Neural crest cell (in vitro differentiated cells): ENCODE measurements around the gene ATRAID. TPM values are rescaled to one million over a fixed set of nuclear protein-coding genes. Genes with fewer than 3 reads are reported as not detected.
"Not testable (repeated sequence)": the region's sequence is repeated elsewhere in the genome, so short reads cannot be mapped to it uniquely, and the experiment has no call there.

Experiments used
- DNase-seq: peaks from one replicate; pipeline ENCODE4 v3.0.0; 2021; ENCODE audit warnings: low read depth, mixed read lengths, low spot score
- H3K27ac Mint-ChIP-seq: one replicate; pipeline ENCODE4 v1.8.0; 2021; ENCODE audit warnings: mild to moderate bottlenecking, mixed read lengths; ENCODE audit not compliant: unreplicated experiment
- H3K27me3 Mint-ChIP-seq: 2 replicates; pipeline ENCODE4 v1.8.0; 2021; ENCODE audit warnings: low read depth, mild to moderate bottlenecking, mixed read lengths
- H3K36me3 Mint-ChIP-seq: 2 replicates; pipeline ENCODE4 v1.8.0; 2021; ENCODE audit warnings: low read depth, mild to moderate bottlenecking, mixed read lengths
- H3K4me1 Mint-ChIP-seq: 2 replicates; pipeline ENCODE4 v1.8.0; 2021; ENCODE audit warnings: mixed read lengths
- H3K4me3 Mint-ChIP-seq: one replicate; pipeline ENCODE4 v1.8.0; 2021; ENCODE audit warnings: mild to moderate bottlenecking, mixed read lengths
- H3K9me3 Mint-ChIP-seq: 2 replicates; pipeline ENCODE4 v1.8.0; 2021; ENCODE audit warnings: mixed read lengths
- CTCF ChIP-seq: fragments of 200-600 bp; sonication (generic); conservative IDR thresholded peaks from 2 replicates; pipeline ENCODE4 v1.5.0; 2021; ENCODE audit warnings: antibody characterized with exemption, mild to moderate bottlenecking
- total RNA-seq: library from RNA; stranded (reverse); gene quantifications from 2 replicates; pipeline ENCODE4 v1.2.1, GENCODE V29; 2021

The ATRAID gene
- total RNA-seq, 1 donor from 2014 or later, result 86.3 TPM

GRCh38 chr2:27189989-27190388 is 21.9 kb upstream of the ATRAID start:
- Mint-ChIP-seq H3K27ac (no peak overlapping the region), H3K4me3 (no peak overlapping the region), H3K4me1 (no peaks in the 10 kb centered on the region), H3K36me3 (no peaks in the 10 kb centered on the region), H3K9me3 (no peaks in the 10 kb centered on the region), H3K27me3 (peaks cover 2% of the 10 kb centered on the region)
- no peak for DNase-seq
- TF ChIP-seq CTCF, result no peak

GRCh38 chr2:27191070-27191829 is 20.6 kb upstream of the ATRAID start:
- no peaks in the 10 kb centered on the region for H3K4me1 Mint-ChIP-seq
- no peak overlapping the region for H3K4me3 Mint-ChIP-seq
- peak; percentile 69 for TF ChIP-seq CTCF
- no peak overlapping the region for H3K27ac Mint-ChIP-seq
- no peaks in the 10 kb centered on the region for H3K36me3 Mint-ChIP-seq
- no peaks in the 10 kb centered on the region for H3K9me3 Mint-ChIP-seq
- peak; percentile 51 for DNase-seq
- H3K27me3 Mint-ChIP-seq, result no peaks in the 10 kb centered on the region

GRCh38 chr2:27194538-27195354 is 17.1 kb upstream of the ATRAID start:
- no peak overlapping the region for H3K27ac Mint-ChIP-seq
- DNase-seq, result no peak
- TF ChIP-seq CTCF, result no peak
- H3K4me3 Mint-ChIP-seq, result no peak overlapping the region
- H3K4me1 Mint-ChIP-seq, result no peaks in the 10 kb centered on the region
- no peaks in the 10 kb centered on the region for H3K36me3 Mint-ChIP-seq
- H3K27me3 Mint-ChIP-seq, result no peaks in the 10 kb centered on the region
- H3K9me3 Mint-ChIP-seq, result no peaks in the 10 kb centered on the region

- not testable (repeated sequence) for H3K27me3 Mint-ChIP-seq, H3K36me3 Mint-ChIP-seq, H3K4me1 Mint-ChIP-seq, H3K9me3 Mint-ChIP-seq, DNase-seq, H3K27ac Mint-ChIP-seq, H3K4me3 Mint-ChIP-seq
Measured at GRCh38 chr2:27195799-27196198, 16.0 kb upstream of the ATRAID start.

- not testable (repeated sequence) for H3K4me3 Mint-ChIP-seq, H3K27me3 Mint-ChIP-seq, H3K27ac Mint-ChIP-seq, H3K4me1 Mint-ChIP-seq, H3K36me3 Mint-ChIP-seq, DNase-seq, H3K9me3 Mint-ChIP-seq
Measured at GRCh38 chr2:27198068-27198467, 13.8 kb upstream of the ATRAID start.

- Mint-ChIP-seq H3K27me3 (no peaks in the 10 kb centered on the region), H3K9me3 (no peaks in the 10 kb centered on the region), H3K4me1 (no peaks in the 10 kb centered on the region), H3K36me3 (peaks cover 8% of the 10 kb centered on the region), H3K27ac (no peak overlapping the region), H3K4me3 (no peak overlapping the region)
- TF ChIP-seq CTCF, result no peak
- DNase-seq, result no peak
Measured at GRCh38 chr2:27198627-27199026, 13.2 kb upstream of the ATRAID start.
